NCI-H345 treated with DMSO at 0.1 percent for 48 hours (cell line): ENCODE data around the gene MMEL1.
"Not testable (repeated sequence)": the region's sequence is repeated elsewhere in the genome, so short reads cannot be mapped to it uniquely, and the experiment has no call there.

Source experiments
- DNase-seq: peaks from one replicate; lab custom pipeline; 2025; ENCODE audit not compliant: unreplicated experiment; lab: John Stamatoyannopoulos, UW

MMEL1 gene

DNA sequence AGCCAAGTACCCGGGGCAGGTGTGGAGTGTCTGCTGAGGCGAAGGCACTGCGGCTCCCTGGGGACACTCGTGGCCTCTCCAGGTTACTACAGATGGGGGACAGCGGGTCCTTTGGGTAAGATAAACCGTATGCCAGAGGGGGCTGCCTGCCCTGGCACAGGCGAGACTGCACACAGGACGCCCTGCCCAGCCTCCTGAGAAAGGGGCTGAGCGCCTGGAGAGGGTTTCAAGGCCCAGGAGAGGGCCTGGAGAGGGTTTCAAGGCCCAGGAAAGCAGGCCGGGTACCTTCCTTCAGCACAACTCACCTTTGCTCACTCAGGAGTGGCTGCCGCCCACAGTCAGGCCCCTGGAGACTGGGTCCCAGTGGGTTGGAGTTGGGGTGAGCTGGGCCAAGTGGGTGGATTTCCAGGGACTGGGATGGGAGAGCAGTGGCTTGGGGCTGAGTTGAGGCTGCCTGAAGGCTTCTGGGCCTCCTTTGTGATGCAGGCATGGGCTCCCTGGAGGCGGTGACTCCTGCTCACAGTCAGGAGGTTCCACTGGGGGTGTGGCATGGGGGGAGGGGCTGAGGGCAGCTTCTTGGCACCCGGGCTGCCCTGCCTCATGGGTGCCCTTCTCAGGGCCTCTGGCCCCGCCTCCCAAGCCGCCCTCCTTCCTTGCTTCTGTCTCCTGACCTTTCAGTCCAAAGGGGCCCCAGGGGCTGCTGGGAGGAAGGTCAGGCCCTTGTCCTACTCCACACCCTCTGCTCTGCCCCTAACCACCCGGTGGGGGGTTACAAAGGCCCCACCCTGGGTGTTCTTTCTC lies at the start of gene MMEL1:
MMEL1 (minus strand) TSS at position 456 of the 801 bp plus-strand sequence. CDS start 3,532 bp downstream, outside the sequence.
- DNase-seq: no peak

- DNase-seq: not testable (repeated sequence)
These were observed 43.9 kb upstream of the MMEL1 start for GRCh38 chr1:2676726-2677125.

GRCh38 chr1:2671656-2672055 lies 38.8 kb upstream of the MMEL1 start:
- DNase-seq: not testable (repeated sequence)

DNA sequence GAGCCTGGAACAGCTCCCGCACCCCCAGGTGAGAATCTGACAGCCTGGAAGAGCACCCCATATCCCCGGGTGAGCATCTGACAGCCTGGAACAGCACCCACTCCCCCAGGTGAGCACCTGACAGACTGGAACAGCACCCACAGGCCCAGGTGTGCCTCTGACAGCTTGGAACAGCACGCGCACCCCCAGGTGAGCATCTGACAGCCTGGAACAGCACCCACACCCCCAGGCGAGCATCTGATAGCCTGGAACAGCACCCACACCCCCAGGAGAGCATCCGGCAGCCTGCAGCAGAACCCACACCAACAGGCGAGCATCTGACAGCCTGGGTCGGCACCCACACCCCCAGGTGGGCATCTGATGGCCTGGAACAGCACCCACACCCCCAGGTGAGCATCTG lies 27.0 kb upstream of the MMEL1 start:
- DNase-seq: not testable (repeated sequence)

DNA sequence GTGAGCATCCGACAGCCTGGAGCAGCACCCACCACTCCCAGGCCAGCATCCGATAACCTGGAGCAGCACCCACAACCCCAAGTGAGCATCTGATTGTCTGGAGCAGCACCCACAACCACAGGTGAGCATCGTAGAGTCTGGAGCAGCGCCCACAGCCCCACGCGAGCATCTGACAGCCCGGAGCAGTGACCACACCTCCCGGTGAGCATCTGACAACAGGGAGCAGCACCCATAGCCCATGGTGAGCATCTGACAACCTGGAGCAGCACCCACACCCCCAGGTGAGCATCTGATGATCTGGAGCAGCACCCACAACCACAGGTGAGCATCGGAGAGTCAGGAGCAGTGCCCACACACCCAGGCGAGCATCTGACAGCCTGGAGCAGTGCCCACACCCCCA lies 25.1 kb upstream of the MMEL1 start:
- DNase-seq: not testable (repeated sequence)

- DNase-seq: not testable (repeated sequence)
These were observed 24.3 kb upstream of the MMEL1 start for GRCh38 chr1:2657124-2657523.

- not testable (repeated sequence) for DNase-seq
These were observed 23.0 kb upstream of the MMEL1 start for GRCh38 chr1:2655598-2656434.

GRCh38 chr1:2654443-2654948 lies 21.7 kb upstream of the MMEL1 start:
- not testable (repeated sequence) for DNase-seq

DNA sequence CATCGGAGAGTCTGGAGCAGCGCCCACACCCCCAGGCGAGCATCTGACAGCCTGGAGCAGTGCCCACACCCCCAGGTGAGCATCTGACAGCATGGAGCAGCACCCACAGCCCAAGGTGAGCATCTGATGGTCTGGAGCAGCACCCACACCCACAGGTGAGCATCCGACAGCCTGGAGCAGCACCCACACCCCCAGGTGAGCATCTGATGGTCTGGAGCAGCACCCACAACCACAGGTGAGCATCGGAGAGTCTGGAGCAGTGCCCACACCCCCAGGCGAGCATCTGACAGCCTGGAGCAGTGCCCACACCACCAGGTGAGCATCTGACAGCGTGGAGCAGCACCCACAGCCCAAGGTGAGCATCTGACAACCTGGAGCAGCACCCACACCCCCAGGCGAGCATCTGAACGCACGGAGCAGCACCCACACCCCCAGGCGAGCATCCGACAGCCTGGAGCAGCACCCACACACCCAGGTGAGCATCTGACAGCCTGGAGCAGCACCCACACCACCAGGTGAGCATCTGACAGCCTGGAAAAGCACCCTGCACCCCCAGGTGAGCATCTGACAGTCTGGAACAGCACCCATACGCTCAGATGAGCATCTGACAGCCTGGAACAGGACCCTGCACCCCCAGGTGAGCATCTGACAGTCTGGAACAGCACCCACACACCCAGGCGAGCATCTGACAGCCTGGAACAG lies 21.1 kb upstream of the MMEL1 start:
- DNase-seq: not testable (repeated sequence)

- not testable (repeated sequence) for DNase-seq
These were observed 20.2 kb upstream of the MMEL1 start for GRCh38 chr1:2652926-2653571.

DNA sequence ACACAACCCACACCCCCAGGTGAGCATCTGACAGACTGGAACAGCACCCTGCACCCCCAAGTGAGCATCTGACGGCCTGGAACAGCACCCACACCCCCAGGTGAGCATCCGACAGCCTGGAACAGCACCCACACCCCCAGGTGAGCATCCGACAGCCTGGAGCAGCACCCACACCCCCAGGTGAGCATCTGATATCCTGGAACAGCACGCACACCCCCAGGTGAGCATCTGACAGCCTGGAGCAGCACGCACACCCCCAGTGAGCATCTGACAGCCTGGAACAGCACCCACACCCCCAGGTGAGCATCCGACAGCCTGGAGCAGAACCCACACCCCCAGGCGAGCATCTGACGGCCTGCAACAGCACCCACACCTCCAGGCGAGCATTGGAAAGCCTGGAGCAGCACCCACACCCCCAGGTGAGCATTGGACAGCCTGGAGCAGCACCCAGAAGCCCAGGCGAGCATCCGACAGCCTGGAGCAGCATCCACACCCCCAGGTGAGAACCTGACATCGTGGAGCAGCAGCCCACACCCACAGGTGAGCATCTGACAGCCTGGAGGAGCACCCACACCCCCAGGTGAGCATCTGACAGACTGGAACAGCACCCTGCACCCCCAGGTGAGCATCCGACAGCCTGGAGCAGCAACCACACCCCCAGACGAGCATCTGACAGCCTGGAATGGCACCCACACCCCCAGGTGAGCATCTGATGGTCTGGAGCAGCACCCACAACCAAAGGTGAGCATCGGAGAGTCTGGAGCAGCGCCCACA lies 19.5 kb upstream of the MMEL1 start:
- DNase-seq: not testable (repeated sequence)

DNA sequence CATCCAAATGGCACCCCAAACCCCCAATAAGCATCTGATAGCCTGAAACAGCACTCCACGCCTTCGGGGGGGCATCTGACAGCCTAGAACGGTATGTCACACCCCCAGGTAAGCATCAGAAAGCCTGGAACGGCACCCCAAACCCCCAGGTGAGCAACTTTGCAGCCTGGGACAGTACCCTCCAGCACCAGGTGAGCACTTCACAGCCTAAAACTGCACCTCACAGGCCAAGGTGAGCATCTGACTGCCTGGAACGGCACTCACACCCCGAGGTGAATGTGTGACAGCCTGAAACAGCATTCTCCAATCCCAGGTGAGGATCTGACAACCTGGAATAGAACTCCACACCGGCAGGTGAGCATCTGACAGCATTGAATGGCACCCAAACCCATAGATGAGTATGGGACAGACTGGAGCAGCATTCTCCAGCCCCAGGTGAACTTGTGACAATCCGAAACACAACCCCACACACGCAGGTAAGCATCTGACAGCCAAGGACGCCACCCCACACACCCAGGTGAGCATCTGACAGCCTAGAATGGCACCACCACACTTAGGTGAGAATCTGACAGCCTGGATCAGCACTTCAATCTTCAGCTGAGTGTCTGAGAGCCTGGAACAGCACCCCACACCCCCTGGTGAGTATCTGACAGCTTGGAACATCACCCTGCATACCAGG lies 18.3 kb upstream of the MMEL1 start:
- DNase-seq: no peak

- no peak for DNase-seq
These were observed 14.0 kb upstream of the MMEL1 start for GRCh38 chr1:2646837-2647236.

GRCh38 chr1:2645776-2646175 lies 13.0 kb upstream of the MMEL1 start:
- no peak for DNase-seq

DNA sequence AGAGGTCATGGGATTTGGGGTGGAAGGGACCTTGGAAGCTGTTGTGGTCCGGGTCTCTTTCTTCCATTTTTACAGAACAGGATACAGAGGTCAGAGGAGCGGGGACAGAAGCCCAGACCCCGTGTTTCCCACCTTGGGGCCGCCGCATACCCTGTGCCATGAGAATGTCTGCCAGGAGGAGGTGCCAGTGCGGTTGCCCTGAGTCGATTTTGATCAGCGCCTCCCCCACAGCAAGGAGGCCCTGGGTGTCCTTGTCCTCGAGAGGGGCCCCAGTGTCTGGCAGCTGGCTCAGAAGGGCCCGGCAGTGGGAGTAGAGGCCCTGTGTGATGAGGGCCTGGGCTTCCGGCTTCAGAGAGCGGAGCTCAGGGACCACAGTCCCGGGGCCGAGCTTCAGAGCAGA lies 12.3 kb upstream of the MMEL1 start:
- no peak for DNase-seq

DNA sequence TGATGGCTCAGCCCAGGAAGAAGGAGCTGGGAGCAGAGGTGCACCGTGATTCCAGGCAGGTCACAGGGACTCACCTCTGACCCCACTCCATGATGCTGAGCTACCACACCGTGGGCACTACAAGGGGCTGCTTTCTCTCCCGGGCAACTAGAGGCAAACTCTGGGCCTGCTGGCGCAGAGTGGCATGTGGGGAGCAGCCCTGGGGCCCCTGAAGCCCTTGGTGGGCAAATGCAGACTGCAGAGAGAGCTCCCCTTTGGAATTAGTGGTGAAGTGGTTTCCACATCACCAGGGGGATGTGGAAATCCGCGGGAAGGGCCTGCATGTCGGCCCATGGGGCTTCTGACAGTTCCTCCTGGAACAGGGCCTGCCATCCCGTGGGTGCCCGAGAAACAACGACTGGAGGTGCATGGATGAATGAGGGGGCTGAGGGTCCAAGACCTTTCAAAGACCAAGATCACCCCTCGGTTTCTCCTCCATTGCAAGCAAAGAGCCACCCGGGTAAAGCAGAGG lies 11.8 kb upstream of the MMEL1 start:
- no peak for DNase-seq

DNA sequence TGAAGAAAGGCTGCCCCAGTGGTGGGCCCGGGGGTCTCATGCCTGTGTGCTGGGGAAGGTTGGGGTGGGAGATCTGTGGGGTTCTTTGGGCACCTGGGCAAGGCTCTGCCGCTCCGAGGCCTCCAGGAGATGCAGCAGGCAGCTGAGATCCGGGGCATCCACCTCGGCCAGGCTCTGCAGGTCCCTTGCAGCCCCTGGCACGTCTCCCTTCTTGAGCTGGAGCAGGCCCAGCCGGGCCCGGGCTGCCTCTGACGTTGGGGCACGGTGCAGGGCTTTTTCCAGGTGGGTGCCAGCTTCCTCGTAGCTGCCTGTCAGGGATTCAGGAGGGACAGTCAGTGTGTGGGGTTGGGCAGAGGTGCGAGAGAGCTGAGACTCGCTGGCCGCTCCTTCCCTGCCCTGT lies 11.4 kb upstream of the MMEL1 start:
- DNase-seq: no peak

- DNase-seq: no peak
These were observed 10.7 kb upstream of the MMEL1 start for GRCh38 chr1:2643414-2644077.
